H4 (cell line): Measurements from ENCODE around the gene RPRM. TPM values are rescaled to one million over a fixed set of nuclear protein-coding genes. Genes with fewer than 3 reads are reported as not detected.
"Not testable (repeated sequence)": the region's sequence is repeated elsewhere in the genome, so short reads cannot be mapped to it uniquely, and the experiment has no call there.

Experiments
- DNase-seq: peaks from one replicate; pipeline ENCODE4 v3.0.0-alpha.2; 2015; ENCODE audit warnings: low spot score
- total RNA-seq: library from RNA; depleted of rRNA; stranded (reverse); fragments of >200 nt; shearing (Covaris generic); gene quantifications from 2 replicates; pipeline ENCODE4 v1.2.3, GENCODE V29; 2014; rRNA removed

RPRM gene
- 0.29 TPM in 1 of 2 replicates, not detected in the other for total RNA-seq

DNA sequence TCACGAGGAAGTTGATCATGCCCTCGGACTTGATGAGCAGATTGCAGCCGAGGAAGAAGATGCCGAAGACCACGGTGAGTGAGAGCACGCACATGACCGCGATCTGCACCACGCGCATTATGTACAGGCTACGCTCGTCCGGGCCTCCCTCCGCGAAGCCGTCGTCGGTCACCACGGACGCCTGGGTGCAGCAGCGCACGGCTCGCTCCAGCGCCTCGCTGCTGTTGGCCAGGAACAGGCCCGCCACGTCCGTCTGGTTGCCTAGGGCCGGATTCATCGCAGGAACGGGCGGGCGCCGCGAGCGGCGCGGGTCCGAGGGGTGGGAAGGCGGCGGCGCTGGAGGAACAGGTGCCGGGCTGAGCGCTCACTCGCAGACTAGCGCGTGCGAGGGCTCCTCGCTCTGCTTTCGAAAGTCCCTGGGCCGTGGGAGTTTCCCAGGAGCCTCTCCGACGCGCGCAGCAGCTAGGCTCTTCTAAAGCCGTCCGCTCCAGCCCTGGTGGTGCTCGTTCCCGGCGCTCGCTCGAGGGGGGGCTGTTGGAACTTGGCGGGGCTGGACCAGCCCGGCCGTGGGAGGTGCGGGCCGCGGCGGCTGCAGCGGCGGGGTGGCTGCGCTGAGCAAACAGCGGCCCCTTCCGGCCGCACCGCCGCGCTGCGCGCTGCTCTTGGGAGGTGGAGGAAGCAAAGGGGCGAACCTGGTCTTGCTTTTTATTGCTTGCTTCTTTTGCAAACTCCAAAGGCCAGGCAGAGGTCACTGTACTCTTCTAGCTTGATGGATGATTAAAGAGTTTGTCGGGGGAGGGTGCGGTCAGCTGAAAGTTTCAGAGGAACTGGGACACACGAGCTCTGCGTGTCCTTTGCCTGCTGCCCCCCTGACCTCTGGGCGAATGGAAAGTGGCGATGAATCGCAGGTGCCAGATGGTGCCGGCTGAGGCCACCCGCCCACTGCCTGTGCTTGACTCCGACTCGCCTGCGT is at the start of gene RPRM:
Gene RPRM (minus strand): TSS at position 474 of the 973 bp plus-strand sequence. CDS start 197 bp downstream, at position 277.
- peak; percentile 29 for DNase-seq

DNA sequence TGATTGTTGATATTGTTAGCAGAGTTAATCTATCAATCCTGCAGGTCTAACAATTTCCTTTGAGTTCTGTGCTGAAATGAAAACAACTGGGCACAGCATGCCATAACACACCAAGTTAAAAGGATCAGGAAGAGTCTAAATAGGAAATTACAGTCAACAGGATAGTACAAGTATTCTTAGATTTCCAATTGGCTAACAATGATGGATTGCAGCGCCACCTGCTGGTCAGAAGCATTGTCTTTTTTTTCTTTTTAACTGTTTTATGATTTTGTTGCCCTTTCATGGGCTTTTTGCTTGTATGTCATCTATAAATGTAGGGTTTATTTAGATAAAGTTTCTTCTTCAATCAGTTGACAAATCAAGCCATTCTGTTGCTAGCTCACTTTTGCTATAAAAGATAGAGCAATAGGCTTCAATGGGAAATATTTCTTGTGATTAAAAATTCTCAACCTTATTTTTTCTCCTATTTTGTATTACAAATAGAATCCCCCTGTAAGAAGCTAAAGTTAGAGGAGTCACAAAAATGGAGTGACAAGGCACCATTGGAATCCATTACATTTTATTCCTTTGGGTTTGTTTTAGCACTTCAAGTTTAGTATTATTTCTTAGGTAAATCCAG is 40.8 kb upstream of the RPRM start:
- DNase-seq: peak; percentile 51

DNA sequence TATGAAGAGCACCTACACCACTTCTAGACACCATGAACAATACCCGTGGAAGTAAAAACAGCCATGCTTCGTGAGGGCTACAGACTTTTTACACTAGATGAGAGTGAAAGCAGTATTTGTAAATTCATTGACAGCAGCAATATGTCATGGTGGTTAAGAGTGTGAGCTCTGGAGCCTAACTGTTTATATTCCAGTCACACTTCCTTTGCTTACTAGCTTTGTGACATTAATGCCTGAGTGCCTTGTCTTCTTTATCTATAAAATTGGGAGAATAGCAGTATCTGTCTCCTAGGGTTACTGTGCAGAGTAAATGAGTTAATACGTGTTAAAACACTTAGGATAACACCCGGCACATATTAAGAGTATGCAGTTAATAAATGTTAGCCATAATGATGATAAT is 33.8 kb upstream of the RPRM start:
- no peak for DNase-seq

DNA sequence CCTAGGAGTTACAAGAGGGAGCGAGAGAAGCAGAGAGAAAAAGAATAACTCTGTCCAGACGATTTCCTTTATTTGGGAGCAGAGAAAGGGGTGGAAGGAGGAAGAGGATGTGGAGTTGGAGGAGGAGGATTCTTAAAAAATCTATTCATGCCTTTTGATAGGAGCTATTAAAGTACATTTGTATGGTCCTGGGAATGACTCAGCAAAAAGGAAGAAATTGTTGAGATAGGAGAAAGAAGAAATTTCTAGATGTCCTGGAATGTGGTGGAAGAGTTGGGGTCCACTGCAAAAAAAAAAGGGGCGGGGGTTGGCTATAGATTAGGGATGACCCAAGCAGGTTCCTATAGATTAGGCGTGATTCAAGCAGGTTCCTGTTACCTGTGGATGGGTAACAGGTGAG is 32.4 kb upstream of the RPRM start:
- DNase-seq: no peak

DNA sequence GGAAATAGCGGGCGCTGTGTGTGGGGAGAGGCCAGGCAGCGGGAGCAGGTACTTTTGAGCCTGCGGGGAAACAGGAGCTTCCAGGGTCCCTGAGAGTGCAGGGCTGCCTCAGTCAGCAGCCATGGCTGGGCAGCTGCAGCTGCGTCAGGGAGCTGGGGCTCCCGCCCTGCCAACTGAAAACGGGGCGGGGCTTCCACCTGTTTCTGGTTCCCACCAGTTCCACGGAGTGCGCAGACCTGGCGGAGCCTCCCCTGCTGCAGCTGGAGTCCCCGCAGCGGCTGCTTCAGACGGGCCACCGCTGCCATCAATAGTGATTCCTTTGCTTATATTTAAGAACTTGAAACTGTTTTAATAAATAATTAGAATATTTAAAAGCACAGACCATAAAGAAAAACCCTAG is 30.6 kb upstream of the RPRM start:
- DNase-seq: no peak

DNA sequence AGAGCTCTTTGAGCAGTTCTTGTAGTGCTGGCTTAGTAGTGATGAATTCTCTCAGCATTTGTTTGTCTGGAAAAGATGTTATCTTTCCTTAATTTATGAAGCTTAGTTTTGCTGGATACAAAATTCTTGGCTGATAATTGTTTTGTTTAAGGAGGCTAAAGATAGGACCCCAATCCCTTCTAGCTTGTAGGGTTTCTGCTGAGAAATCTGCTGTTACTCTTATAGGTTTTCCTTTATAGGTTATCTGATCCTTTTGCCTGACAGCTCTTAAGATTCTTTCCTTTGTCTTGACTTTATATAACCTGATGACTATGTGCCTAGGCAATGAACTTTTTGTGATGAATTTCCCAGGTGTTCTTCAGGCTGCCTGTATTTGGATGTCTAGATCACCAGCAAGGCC is 27.9 kb upstream of the RPRM start:
- not testable (repeated sequence) for DNase-seq

DNA sequence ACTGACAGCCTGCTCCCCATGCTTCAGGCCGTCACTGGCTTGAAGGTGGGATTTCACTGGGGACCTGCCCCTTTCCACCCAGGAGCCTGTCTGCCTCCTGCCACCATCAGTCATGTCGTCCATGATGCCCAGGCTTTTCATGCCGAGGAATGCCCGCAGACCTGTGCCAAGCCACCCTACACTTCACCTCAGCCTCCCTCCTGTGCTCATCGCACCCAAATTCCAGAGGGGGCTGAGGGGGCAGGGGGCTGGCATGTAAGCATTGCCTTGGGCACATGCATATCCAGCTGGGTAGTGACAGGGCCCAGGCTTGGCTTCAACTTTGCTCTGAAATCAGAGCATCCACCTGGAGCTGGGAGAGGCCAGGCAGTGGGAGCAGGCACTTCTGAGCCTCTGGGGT is 20.9 kb upstream of the RPRM start:
- DNase-seq: no peak

DNA sequence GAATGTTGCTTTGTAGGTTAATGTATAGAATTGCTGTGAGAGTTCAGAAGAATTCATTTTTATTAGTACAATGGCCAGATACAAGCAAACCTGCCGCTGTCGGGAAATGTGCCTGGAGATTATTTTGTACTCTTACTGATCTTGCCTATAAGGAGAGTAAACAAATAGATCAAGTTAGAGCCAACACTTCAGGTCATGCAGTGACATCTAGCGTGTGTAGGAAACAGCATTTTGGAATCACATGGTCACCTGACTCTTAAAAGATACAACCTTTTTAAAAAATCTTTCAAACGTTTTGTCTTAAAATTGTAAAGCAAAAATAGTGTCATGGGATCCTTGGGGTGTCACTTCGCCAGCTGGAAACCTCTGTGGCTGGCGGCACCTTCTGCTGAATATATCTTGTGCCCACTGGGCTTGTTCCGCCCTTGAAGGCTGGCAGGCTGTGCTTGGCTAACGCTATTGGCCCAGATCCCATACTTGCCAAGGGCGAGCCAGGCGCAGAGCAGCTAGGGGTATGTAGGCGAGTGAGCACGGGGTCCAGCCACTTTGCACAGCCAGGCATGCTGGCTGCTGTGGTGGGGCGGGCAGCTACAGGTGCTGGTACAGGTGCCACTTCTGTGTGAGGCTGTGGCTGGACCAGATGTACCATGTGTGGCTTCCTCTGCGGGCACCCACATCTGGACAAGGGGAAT is 19.5 kb upstream of the RPRM start:
- no peak for DNase-seq

DNA sequence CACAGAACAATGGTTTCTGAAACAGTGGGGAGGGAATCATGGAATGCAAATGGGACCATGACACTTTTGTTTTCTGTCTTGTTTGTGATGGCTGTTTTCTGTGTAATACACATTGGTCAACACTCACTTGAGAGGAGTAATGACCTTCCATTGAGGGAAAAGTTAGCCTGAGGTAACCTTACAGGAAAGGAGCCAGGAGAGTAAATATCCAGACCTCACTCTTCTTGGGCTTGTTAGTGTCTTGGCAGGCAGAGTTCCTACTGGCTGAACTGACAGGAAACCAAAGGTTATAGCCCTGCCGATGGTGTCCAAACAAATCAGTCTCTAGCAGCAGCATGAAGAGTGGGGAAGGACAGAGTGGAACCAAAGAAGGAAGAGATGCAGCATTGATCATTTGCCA is 17.2 kb upstream of the RPRM start:
- peak; percentile 16 for DNase-seq

DNA sequence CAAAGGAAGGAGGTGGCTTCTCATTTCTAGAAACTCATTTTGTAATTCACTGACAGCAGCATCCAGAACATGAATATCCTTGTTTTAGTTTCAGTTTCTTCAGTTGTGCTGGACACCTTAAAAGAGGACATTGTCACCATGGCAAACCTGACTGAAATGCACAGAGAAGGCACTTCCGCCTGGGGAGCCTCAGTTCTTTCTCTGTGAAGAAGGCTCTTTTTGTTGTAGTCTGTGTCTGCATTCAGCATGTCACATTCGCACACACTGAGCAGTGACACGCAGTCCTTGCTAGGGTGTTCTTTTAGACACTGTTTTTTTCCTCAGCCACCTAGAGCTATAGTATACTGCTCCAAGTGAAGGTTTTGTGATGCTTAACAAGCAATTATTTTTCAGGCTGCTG is 9.5 kb upstream of the RPRM start:
- DNase-seq: no peak

DNA sequence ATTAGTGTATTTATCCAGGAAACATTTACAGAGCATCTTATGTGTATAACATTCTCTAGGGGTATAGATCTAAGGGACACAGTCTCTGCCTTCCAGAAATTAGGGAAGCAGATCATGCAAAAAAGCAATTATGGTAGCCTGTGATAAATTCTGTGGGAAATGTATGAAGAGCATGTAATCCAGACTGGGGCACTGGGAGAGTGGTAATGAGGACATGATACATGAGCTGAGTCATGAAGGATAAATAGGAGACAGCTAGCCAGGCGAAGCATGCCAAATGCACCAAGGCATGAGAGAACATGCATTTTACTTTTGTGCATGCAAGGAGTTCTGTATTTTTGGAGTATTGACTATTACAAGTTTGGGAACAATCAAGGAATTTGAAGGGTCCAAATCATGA is 8.9 kb upstream of the RPRM start:
- no peak for DNase-seq

DNA sequence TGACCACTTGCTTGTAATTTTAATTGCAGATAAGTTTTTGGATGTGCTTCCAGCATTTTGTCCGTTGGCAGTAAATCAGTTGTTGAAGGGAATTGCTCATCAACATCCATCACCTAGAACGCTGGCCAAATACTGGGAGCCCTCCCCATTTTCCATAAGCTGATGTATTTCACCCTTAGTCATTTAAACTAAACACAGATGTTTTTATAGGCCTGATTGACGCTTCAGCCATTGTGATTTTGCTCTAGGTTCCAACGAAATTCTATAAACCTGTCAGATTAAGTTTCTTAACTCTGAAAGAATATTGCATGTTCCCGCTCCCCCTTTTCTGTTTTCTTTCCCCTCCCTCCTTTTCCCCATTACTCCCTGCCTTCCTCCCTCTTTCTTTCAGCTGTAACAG is 1.0 kb upstream of the RPRM start:
- no peak for DNase-seq

DNA sequence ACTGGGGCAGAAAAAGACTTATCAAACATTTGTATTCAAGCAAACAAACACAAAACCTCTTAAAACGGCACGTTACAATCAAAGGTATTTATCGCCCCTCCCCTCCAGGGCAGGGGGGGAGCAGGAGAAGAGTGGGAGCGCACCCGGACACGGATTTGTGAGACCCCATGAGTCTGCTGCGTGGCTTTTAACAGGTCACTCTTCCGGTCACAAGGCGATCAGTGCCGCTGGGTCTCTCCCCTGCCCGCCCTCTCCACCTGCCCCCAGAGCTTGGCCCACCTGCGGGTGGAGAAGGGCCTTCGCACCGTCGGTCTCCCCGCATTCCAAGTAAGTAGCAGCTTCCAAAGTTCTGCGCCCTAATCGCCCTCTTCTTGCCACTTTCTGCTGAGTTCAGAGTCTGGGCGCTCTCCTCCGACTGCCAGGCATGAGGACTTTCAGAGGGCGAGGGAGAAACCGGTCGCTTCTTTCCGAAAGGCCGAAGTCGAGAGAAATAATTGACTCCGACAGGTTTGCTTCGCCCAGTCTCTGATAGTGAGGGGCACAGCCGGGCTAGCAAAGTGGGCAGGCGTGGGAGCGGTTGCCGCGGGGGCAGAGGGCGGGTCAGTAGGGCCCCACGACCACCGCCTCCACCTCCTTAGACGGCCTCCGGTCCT is 800 bp downstream of the RPRM start:
- DNase-seq: no peak

DNA sequence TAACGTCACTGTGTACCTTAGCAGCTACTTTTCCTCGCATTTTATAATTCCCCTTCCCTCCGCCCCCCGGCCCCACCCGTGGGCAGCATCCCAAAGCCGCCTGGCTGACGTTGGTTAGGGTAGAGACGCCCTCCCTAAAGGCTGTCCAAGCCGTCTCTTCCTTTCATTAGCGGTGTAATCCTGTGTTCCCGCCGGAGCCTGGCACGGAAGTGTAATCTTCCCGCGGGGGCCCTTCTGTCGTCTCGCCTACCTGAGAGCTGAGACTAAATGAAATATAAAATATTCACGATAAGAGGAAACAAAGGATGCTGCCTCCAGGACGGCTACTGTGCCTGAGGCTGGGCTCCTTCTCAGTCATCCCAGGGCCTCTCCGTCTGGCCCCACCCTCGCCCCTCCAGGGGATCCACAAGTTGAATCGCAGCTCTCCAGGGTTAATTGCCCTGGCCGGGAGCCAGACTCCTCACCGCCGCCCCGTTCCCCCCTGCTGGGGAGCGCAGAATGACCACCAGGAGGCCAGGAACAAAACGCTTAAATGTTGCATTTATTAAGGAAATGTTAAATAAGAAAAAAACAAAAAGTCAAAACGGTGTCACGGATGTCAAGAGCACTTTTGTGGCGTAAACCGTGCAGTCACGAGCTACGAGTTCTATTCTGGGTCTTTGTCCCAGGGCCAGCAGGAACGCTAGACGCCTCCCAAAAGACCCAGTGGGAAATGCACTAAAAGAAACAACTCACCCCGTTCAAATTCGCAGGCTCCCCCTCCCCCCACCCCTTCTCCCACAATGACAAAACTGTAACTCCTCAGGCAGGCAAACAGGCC is 1.5 kb downstream of the RPRM start:
- no peak for DNase-seq

DNA sequence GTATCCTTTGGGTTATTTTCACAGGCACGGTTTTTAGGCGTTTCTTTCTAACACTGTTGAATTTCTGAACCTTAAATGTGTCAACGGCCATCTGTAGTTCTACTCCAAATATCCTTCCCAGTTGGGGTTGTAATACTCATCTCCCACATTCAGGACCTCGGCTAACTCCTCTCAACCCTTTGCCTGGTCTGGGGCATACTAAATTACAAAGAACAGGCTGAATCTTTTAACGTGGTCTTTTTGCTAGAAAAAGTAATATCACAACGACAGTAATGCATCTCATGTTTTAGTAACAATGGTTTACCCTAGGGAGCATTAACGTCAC is 2.1 kb downstream of the RPRM start:
- no peak for DNase-seq

DNA sequence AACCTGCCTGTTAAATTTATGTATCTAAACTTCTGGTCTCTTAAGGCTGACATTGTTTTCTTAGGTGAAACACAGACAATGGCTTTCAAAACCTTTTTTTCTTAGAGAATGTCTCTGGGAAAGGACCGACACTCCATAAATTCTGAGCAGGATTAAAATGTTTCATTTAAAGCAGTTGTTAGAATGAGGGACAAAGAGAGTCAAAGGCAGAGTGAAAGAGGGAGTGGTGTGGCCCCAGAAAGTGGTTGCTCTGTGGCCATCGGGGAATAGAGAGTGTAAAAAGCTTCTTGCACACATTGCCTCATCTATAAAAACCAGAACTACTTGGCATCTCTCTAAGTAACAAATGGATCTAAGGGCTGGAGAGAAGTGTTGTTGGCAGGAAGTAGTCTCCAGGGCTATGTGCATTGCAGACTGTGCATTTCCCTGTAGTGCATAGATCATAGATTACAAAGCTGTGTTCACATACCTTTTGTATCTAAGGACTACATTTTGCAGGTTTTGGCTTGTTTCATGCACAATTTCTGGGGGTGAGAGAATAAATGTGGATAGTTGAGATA is 3.6 kb downstream of the RPRM start:
- no peak for DNase-seq

DNA sequence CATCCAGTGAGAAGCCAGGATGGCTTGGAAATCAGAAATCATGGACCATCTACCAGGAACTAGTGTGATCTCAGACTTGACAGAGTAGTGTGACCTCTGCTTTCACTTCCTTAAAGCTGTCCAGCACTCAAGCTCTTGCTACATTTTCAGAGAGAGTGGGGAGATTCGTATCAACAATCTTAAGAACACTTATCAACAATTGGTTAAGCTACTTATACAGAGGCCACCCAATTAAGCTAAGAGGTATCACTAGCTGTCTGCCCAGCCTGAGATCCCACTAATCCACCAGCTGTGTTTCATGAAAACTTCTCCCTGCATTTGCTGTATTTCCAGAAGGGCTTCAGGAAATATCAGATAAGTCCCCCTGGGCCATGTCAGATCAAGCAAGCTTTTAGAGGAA is 4.2 kb downstream of the RPRM start:
- no peak for DNase-seq

DNA sequence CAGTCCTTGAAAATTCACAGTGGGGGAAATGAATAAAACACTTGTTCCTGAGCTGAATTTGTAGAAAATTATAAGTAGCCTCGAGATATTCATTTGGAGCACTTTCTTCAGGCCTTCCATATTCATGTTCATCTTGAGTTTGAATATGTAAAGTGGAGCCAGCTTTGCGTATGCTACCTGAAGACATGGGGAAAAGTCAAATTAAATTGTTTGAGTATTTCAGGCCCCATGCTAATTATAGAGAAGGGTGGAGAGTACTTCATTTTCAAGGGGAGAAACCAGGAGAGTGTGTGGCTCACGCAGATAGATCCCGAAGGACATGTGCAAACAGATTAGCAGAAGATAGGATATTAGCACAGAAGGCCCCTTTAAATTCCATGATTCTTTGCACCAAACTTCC is 7.7 kb downstream of the RPRM start:
- no peak for DNase-seq

DNA sequence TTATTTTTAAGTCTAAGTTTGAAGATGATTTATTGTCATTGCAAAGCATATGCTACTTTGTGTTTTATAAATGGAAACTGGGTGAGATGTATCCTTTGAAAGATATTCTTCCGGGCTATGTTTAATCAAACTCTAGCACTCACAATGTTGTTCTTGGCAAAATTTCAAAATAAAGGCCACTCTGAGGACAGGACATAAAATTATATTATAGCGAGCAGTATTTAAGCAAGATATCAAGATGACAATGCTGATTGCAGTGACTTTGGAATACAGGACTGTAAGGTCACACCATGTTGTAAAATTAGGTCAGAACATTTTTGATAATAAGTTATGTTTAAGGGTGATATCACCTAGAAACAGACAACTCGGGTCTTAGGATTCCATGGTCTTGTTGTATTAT is 14.2 kb downstream of the RPRM start:
- DNase-seq: no peak

DNA sequence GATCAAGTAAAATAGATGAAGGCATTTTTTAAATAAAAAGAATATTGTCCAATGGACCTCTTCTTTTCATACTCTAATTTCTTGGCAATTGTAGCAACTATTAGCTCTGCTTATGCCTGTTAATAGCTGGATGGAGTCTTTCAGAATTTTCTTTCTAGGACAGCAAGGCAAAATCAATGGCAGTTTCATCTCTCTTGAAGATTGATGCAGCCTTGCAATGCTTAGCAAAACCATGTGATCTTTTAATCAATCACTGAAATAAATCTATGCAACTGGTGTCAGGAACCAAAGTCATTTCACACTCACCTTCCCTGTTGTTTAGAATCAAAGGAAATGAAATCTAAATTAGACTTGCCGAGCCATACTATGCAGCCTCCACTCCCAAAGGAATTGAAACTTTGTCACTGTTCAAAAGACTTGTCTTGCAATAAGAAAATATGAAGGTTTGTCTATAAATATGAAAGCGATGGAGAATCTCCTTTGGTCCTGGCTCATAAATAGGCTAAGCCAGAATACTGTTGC is 16.2 kb downstream of the RPRM start:
- DNase-seq: no peak

DNA sequence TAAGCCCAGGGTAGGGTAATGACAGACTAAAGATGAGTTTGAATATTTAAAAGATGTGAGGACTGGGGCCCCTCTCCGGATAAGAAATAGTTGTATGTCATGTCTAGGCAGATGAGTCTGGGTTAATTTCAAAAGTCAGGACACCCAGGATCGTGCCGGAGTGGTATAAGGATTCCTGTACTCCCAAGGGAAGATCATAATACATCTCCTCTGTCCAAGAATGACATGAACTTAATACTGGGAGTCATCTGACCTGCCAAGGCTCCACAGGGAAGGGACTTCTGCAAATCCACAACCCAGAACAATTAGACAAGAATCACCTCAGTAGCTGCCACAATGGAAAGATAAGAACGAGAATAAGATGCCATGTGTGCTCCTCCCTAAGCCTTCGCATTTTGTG is 17.1 kb downstream of the RPRM start:
- no peak for DNase-seq
